ENCODE data around the gene HGS. TPM values are rescaled to one million over a fixed set of nuclear protein-coding genes. Genes with fewer than 3 reads are reported as not detected.
A peak's percentile ranks its signal among the peaks of the same experiment; 100 is the strongest.
"Not testable (repeated sequence)": the region's sequence is repeated elsewhere in the genome, so short reads cannot be mapped to it uniquely, and the experiment has no call there.

The HGS gene
- total RNA-seq, 2 experiments from 2014 or later: 96.9 to 111 TPM

DNA sequence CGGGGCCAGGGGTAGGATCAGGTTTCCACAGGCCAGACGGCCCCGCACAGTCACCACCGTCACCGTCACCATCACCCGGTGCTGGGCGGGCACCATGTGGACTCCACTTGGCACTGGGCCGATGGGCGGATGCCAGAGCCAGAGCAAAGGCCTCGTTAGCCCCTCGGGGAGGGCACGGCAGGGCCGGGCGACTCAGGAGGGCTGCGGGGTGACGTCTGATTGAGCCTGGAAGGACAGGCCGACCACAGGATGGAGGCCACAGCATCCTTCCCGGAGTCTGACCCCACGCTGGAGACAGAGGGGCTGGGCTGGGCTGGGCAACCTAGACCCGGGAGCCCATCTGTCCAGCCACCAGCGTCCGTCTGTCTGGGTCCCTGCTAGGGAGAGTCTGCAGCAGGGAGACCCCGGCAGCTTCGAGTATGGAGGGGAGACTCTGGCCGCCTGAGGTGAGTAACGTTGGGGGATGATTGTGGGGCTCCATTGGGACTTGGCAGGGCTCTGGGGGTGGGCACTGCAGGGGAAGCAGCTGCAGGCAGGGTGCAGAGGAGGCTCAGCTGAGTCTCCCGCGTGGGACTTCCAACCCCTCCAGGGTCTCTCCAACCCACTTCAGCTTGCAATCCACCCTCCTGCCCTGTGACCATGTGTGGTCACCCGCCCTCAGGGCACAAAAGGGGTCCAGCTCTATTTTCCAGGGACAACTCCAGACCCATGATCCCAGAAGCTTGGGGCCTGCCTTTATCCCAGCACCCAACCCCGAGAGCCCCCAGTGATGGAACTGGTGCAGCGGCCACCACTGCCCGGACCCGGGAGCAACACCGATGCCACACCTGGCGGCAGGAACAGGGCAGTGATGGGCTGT, 50.8 kb downstream of the HGS start:
- Mint-ChIP-seq H3K9me3 (no peaks in the 10 kb centered on the region), H3K4me3 (no peak overlapping the region), H3K4me1 (ENCODE audit: low read depth) (peaks cover 10% of the 10 kb centered on the region), H3K27me3 (peaks cover 23% of the 10 kb centered on the region), H3K27ac (no peak overlapping the region), H3K36me3 (no peaks in the 10 kb centered on the region)
- DNase-seq: no peak
- ChIA-PET POLR2A (no interaction called here), CTCF (interaction anchor here (0.6 to 1.8 kb wide), 7 partner anchors 9 to 288 kb away, joined by 3 to 5 read pairs (median 4); partner anchors contain the start of genes CENPX, LRRC45 and MCRIP1)
- intact Hi-C loops (cut with micrococcal nuclease): no loop called here

DNA sequence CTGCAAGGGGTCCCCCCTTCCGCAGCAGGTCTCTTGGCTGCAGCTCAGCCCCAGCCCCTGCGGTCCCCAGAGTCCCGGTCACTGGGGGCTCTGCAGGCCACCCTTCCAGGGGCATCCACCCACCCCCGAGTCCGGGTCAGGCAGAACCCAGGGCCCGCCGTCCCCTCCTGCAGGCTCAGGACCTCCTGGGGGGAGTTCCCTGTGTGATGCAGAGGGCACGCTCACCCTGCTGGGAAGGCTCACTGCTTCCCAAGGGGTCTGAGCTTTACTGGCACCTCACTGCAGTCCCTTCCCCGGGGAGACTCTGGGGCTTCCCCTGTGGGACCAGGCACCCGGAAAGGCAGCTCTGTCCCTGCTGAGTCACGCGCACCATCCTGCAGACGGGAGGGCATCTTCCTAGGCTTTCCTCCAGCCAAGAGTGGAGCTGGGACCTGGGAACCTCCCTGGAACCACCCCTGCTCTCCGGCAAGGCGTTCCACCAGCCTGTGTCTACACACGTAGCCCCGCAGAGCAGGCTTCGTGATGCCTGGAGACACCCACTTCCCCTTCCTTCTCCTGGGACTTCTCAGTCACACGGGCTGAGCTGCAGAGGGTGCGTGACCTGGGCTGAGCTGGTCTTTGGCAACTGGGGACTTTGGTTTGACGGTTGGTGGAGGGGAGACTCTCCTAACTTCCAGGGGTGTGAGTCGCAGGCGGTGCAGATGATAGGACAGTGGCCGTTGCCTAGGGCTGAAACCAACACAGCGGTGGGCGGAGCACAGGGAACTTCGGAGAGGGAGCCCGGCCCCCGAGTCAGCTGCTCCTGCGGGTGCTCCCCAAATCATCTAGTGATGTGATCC, 51.7 kb downstream of the HGS start:
- Mint-ChIP-seq H3K36me3 (no peaks in the 10 kb centered on the region), H3K4me1 (ENCODE audit: low read depth) (peaks cover 10% of the 10 kb centered on the region), H3K4me3 (no peak overlapping the region), H3K27me3 (peaks cover 23% of the 10 kb centered on the region), H3K27ac (no peak overlapping the region), H3K9me3 (no peaks in the 10 kb centered on the region)
- DNase-seq: peak; percentile 27
- POLR2A ChIA-PET: no interaction called here
- CTCF ChIA-PET: interaction anchor here (0.6 to 1.6 kb wide), 6 partner anchors 22 to 287 kb away, joined by 3 to 5 read pairs (median 4); partner anchors contain the start of genes CENPX, LRRC45 and MCRIP1
- intact Hi-C loops (cut with micrococcal nuclease): no loop called here

GRCh38 chr17:81737947-81738800, 54.4 kb downstream of the HGS start:
- Mint-ChIP-seq H3K27me3 (peaks cover 12% of the 10 kb centered on the region), H3K4me3 (no peak overlapping the region), H3K27ac (no peak overlapping the region), H3K4me1 (ENCODE audit: low read depth) (peaks cover 12% of the 10 kb centered on the region), H3K9me3 (no peaks in the 10 kb centered on the region), H3K36me3 (no peaks in the 10 kb centered on the region)
- no peak for DNase-seq
- intact Hi-C loops (cut with micrococcal nuclease): no loop called here
- ChIA-PET CTCF (no interaction called here), POLR2A (no interaction called here)

- DNase-seq: no peak
- Mint-ChIP-seq H3K27me3 (peaks cover 7% of the 10 kb centered on the region), H3K36me3 (no peaks in the 10 kb centered on the region), H3K27ac (no peak overlapping the region), H3K4me3 (no peak overlapping the region), H3K4me1 (ENCODE audit: low read depth) (peaks cover 8% of the 10 kb centered on the region), H3K9me3 (no peaks in the 10 kb centered on the region)
- ChIA-PET POLR2A (no interaction called here), CTCF (no interaction called here)
- intact Hi-C loops (cut with micrococcal nuclease): no loop called here
These were observed 55.1 kb downstream of the HGS start for GRCh38 chr17:81738801-81739393.

DNA sequence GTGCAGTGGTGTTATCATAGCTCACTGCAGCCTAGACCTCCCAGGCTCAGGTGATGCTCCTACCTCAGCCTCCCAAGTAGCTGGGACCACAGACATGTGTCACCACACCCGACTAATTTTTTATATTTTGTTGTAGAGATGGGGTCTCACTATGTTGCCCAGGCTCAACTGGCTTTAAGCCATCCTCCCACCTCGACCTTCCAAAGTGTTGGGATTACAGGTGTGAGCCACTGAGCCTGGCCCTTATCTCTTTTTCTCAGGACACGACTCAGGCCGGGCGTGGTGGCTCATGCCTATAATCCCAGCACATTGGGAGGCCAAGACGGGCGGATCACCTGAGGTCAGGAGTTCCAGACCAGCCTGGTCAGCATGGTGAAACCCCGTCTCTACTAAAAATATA, 55.8 kb downstream of the HGS start:
- POLR2A ChIA-PET, H3K4me3 Mint-ChIP-seq: not testable (repeated sequence)

GRCh38 chr17:81740395-81740961, 56.7 kb downstream of the HGS start:
- Mint-ChIP-seq H3K36me3 (no peaks in the 10 kb centered on the region), H3K4me3 (no peak overlapping the region), H3K27ac (no peak overlapping the region), H3K9me3 (no peaks in the 10 kb centered on the region), H3K27me3 (peaks cover 6% of the 10 kb centered on the region), H3K4me1 (ENCODE audit: low read depth) (peaks cover 6% of the 10 kb centered on the region)
- DNase-seq: no peak
- POLR2A ChIA-PET: interaction anchor here (0.5 kb wide), 1 partner anchor 102 kb away, joined by 3 read pairs; no protein-coding TSS in a partner anchor
- CTCF ChIA-PET: no interaction called here
- intact Hi-C loops (cut with micrococcal nuclease): no loop called here

More for the DNA sequence above, 55.8 kb downstream of the HGS start:
- intact Hi-C loops (cut with micrococcal nuclease); H3K36me3 Mint-ChIP-seq; H3K27me3 Mint-ChIP-seq; DNase-seq; H3K27ac Mint-ChIP-seq; CTCF ChIA-PET; H3K4me1 Mint-ChIP-seq (ENCODE audit: low read depth); H3K9me3 Mint-ChIP-seq: not testable (repeated sequence)

DNA sequence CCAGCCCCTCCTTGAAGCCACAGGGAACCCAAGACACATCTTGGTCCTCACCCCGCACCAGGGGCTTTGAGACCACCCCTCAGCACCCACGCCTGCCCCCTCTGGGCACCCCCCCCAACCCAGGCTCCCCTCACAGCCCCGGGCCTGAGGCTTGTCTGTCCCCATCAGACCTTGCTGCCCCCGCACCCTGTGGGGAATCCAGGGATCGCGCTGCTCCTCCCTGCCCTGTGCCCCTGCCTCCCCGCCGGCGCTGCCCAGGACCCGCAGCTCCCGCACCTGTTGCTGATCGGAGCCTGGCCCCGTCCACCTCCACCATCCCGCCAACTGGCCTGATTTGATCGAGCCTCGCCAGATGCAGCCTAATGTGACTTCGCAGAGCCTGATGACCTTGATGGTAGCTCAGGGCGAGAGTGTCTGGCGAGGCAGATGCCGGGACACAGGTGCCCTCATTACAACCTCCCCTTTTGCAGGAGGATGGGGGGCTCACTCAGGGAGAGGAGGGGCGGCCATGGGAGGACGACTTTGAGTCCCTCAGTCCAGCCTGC, 57.3 kb downstream of the HGS start:
- ChIA-PET POLR2A (no interaction called here), CTCF (no interaction called here)
- intact Hi-C loops (cut with micrococcal nuclease): no loop called here
- H3K4me1 Mint-ChIP-seq (ENCODE audit: low read depth): peaks cover 2% of the 10 kb centered on the region
- DNase-seq: no peak
- no peaks in the 10 kb centered on the region for H3K9me3 Mint-ChIP-seq
- H3K27ac Mint-ChIP-seq: no peak overlapping the region
- no peaks in the 10 kb centered on the region for H3K36me3 Mint-ChIP-seq
- peaks cover 3% of the 10 kb centered on the region for H3K27me3 Mint-ChIP-seq
- no peak overlapping the region for H3K4me3 Mint-ChIP-seq

- CTCF ChIA-PET: no interaction called here
- Mint-ChIP-seq H3K9me3 (no peaks in the 10 kb centered on the region), H3K27me3 (peaks cover 3% of the 10 kb centered on the region), H3K4me1 (ENCODE audit: low read depth) (peaks cover 2% of the 10 kb centered on the region), H3K36me3 (no peaks in the 10 kb centered on the region), H3K27ac (no peak overlapping the region), H3K4me3 (no peak overlapping the region)
- intact Hi-C loops (cut with micrococcal nuclease): no loop called here
- DNase-seq: no peak
- POLR2A ChIA-PET: no interaction called here
These were observed 58.0 kb downstream of the HGS start for GRCh38 chr17:81741594-81742452.

Data from activated CD4-positive, alpha-beta memory T cell treated with anti-CD3 and anti-CD28 coated beads for 36 hours (primary cell).